ENCODE results near the gene POLR2I. TPM values are rescaled to one million over a fixed set of nuclear protein-coding genes. Genes with fewer than 3 reads are reported as not detected.

Gene POLR2I
- total RNA-seq, 1 experiment from 2014 or later: 250 TPM

DNA sequence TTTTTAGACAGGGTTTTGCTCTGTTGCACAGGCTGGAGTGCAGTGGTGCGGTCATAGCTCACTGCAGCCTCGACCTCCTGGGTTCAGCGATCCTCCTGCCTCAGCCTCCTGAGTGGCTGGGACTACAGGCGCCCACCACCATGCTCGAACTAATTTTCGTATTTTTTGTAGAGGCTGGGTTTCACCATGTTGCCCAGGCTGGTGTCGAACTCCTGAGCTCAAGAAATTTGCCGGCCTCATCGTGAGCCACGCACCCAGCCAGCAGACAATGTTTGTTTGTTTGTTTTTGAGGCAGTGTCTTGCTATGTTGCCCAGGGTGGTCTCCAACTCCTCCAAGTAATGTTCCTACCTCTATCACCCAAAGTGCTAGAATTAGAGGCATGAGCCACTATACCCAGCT is 38.5 kb upstream of the POLR2I start:
- Histone ChIP-seq H4K20me1 (ENCODE audit: low read length) (no peaks in the 10 kb centered on the region), H2AFZ (ENCODE audit: low read length) (no peak overlapping the region), H3K9me2 (replicated peaks; ENCODE audit: low read length) (no peaks in the 10 kb centered on the region), H3K27ac (ENCODE audit: low read length) (no peak overlapping the region), H3K9ac (ENCODE audit: low read length) (no peak overlapping the region), H3K9me3 (ENCODE audit: low read length) (no peaks in the 10 kb centered on the region), H3K36me3 (ENCODE audit: low read depth, low read length) (no peaks in the 10 kb centered on the region), H3K27me3 (ENCODE audit: low read length) (no peaks in the 10 kb centered on the region), H3K79me2 (ENCODE audit: low read length) (no peaks in the 10 kb centered on the region), H3F3A (ENCODE audit: low read length, unreplicated experiment) (no peaks in the 10 kb centered on the region), H3K4me1 (ENCODE audit: insufficient read depth, low read length) (no peaks in the 10 kb centered on the region), H3K4me2 (ENCODE audit: low read length) (no peak overlapping the region), H3K4me3 (ENCODE audit: low read length) (no peak overlapping the region)
- ChIA-PET POLR2A (ENCODE audit: unreplicated experiment) (no interaction called here), CTCF (no interaction called here)
- no TSS peak for BruUV-seq (replicated peaks)
- intact Hi-C loops (cut with micrococcal nuclease): no loop called here
- TF ChIP-seq EZH2 (IDR thresholded peaks at IDR 0.05; ENCODE audit: low read length, unreplicated experiment) (no peak), EZH2phosphoT487 (IDR thresholded peaks at IDR 0.05; ENCODE audit: borderline replicate concordance, low read length) (no peak)
- TF ChIP-seq, protein P1, sequence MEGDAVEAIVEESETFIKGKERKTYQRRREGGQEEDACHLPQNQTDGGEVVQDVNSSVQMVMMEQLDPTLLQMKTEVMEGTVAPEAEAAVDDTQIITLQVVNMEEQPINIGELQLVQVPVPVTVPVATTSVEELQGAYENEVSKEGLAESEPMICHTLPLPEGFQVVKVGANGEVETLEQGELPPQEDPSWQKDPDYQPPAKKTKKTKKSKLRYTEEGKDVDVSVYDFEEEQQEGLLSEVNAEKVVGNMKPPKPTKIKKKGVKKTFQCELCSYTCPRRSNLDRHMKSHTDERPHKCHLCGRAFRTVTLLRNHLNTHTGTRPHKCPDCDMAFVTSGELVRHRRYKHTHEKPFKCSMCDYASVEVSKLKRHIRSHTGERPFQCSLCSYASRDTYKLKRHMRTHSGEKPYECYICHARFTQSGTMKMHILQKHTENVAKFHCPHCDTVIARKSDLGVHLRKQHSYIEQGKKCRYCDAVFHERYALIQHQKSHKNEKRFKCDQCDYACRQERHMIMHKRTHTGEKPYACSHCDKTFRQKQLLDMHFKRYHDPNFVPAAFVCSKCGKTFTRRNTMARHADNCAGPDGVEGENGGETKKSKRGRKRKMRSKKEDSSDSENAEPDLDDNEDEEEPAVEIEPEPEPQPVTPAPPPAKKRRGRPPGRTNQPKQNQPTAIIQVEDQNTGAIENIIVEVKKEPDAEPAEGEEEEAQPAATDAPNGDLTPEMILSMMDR (conservative IDR thresholded peaks at IDR 0.05; ENCODE audit: low read depth, low read length): no peak
- DNase-seq: no peak
- ATAC-seq: no peak

DNA sequence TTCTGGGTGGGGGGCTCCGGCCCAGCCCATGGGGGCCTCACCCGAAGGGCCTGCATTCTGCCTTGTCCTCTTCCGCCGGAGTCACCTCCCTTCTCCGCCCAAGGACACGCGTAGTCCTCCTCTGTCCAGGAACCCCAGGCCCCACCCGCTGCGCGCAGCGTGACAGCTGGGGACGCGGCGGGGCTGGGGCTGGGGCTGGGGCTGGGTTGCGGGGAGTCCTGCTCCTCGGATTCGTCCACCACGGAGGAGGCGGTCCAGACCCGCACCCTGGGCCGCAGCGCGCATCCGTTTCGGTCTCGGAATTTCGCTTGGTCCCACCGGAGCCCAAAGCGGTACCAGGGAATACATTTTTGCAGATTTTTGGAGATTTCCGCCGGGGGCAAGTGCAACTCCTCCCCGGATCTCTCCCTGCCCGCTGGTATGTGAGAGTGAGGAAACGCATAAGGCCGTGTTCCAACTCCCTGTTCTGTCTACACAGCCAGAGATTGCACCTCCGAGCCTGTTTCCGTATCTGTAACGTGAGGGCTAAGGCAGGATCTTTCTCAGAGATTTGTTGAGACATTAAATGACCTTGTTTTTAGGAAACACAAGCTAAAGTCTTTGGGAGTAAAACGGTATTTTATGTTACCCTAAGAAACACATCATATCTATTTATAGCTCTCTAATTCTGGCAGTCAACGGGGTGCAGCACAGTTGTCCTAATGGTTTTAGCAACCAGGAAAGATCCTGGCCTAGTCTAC is 37.8 kb upstream of the POLR2I start, which contains the start of gene COX7A1:
Gene COX7A1, minus strand, starts transcription at position 96 of the 740 bp plus-strand sequence. Its CDS starts 40 bp downstream, at position 56.
- TF ChIP-seq EZH2 (IDR thresholded peaks at IDR 0.05; ENCODE audit: low read length, unreplicated experiment): no peak
- Histone ChIP-seq H3K9me3 (ENCODE audit: low read length) (no peaks in the 10 kb centered on the region), H3K9ac (ENCODE audit: low read length) (no peak within 1 kb of the TSS), H2AFZ (ENCODE audit: low read length) (no peak within 1 kb of the TSS), H3K4me1 (ENCODE audit: insufficient read depth, low read length) (no peaks in the 10 kb centered on the region), H3K9me2 (replicated peaks; ENCODE audit: low read length) (no peaks in the 10 kb centered on the region), H3K79me2 (ENCODE audit: low read length) (no peaks in the 10 kb centered on the region), H3F3A (ENCODE audit: low read length, unreplicated experiment) (no peaks in the 10 kb centered on the region), H4K20me1 (ENCODE audit: low read length) (no peaks in the 10 kb centered on the region), H3K36me3 (ENCODE audit: low read depth, low read length) (no peaks in the 10 kb centered on the region), H3K27me3 (ENCODE audit: low read length) (no peaks in the 10 kb centered on the region), H3K4me2 (ENCODE audit: low read length) (no peak within 1 kb of the TSS), H3K27ac (ENCODE audit: low read length) (no peak within 1 kb of the TSS), H3K4me3 (ENCODE audit: low read length) (no peak within 1 kb of the TSS)
- intact Hi-C loops (cut with micrococcal nuclease): no loop called here
- no TSS peak for BruUV-seq (replicated peaks)
- POLR2A ChIA-PET (ENCODE audit: unreplicated experiment): no interaction called here
- ATAC-seq (no peak), DNase-seq (no peak)
- CTCF ChIA-PET: no interaction called here

DNA sequence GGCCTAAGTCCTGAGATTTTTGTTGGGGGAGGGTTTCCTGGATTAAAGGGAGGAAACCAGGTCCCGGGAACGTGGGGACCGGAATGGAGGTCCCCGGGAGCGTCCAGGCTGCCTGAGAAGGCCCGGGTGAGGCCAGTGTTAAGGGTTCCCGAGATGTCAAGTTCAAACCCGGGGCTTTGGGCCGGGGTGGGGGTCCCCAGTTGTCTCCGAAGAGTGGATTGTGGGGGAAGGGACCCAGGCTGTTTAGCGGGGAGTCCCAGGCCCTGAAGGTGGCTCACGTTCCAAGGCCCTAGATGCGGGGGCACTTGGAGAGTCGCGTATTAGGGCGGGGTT is 37.3 kb upstream of the POLR2I start:
- Histone ChIP-seq H3K9ac (ENCODE audit: low read length) (no peak overlapping the region), H2AFZ (ENCODE audit: low read length) (no peak overlapping the region)
- no peak for ATAC-seq

More for the DNA sequence above, 37.3 kb upstream of the POLR2I start:
- H3K4me3 ChIP-seq (ENCODE audit: low read length): no peak overlapping the region
- peaks cover 3% of the 10 kb centered on the region; the same call in 1 of the 2 replicates for H3K36me3 ChIP-seq (ENCODE audit: low read depth, low read length)
- H3K27me3 ChIP-seq (ENCODE audit: low read length): no peaks in the 10 kb centered on the region
- H3K4me2 ChIP-seq (ENCODE audit: low read length): no peak overlapping the region
- TF ChIP-seq EZH2 (IDR thresholded peaks at IDR 0.05; ENCODE audit: low read length, unreplicated experiment) (no peak), EZH2phosphoT487 (IDR thresholded peaks at IDR 0.05; ENCODE audit: borderline replicate concordance, low read length) (no peak)
- TF ChIP-seq, protein P1 (conservative IDR thresholded peaks at IDR 0.05; ENCODE audit: low read depth, low read length): no peak
- POLR2A ChIA-PET (ENCODE audit: unreplicated experiment): no interaction called here
- no TSS peak for BruUV-seq (replicated peaks)
- no peak for DNase-seq
- H3K79me2 ChIP-seq (ENCODE audit: low read length): no peaks in the 10 kb centered on the region
- H3K9me2 ChIP-seq (replicated peaks; ENCODE audit: low read length): no peaks in the 10 kb centered on the region
- intact Hi-C loops (cut with micrococcal nuclease): no loop called here
- H3K9me3 ChIP-seq (ENCODE audit: low read length): no peaks in the 10 kb centered on the region
- no peaks in the 10 kb centered on the region for H4K20me1 ChIP-seq (ENCODE audit: low read length)
- H3F3A ChIP-seq (ENCODE audit: low read length, unreplicated experiment): no peaks in the 10 kb centered on the region
- H3K4me1 ChIP-seq (ENCODE audit: insufficient read depth, low read length): no peaks in the 10 kb centered on the region
- CTCF ChIA-PET: no interaction called here
- no peak overlapping the region for H3K27ac ChIP-seq (ENCODE audit: low read length)

All from PC-3 (cell line).